IPS-20b (cell line): ENCODE measurements around the gene PNMA6F.
"Not testable (repeated sequence)": the region's sequence is repeated elsewhere in the genome, so short reads cannot be mapped to it uniquely, and the experiment has no call there.

Experiments used
- H3K27ac ChIP-seq: one replicate; pipeline ENCODE4 v1.5.1; 2013; ENCODE audit warnings: low read length
- H3K27me3 ChIP-seq: 2 replicates; pipeline ENCODE4 v1.6.1; 2013; ENCODE audit warnings: mild to moderate bottlenecking, low read length, inconsistent platforms; ENCODE audit not compliant: insufficient read depth
- H3K36me3 ChIP-seq: 2 replicates; pipeline ENCODE4 v1.6.1; 2013; ENCODE audit warnings: low read depth, mild to moderate bottlenecking, inconsistent platforms, low read length, moderate library complexity; ENCODE audit not compliant: insufficient read depth
- H3K4me1 ChIP-seq: 2 replicates; pipeline ENCODE4 v1.6.1; 2013; ENCODE audit warnings: mild to moderate bottlenecking, control low read depth, inconsistent platforms, low read length, moderate library complexity; ENCODE audit not compliant: insufficient read depth
- H3K4me3 ChIP-seq: 2 replicates; pipeline ENCODE4 v1.5.1; 2013; ENCODE audit warnings: mild to moderate bottlenecking, low read length, inconsistent platforms
- H3K9ac ChIP-seq: 2 replicates; pipeline ENCODE4 v1.6.1; 2013; ENCODE audit warnings: low read depth, mild to moderate bottlenecking, inconsistent platforms, low read length, moderate library complexity
- H3K9me3 ChIP-seq: 2 replicates; pipeline ENCODE4 v1.6.1; 2013; ENCODE audit warnings: mild to moderate bottlenecking, low read depth, low read length, inconsistent platforms; ENCODE audit not compliant: insufficient read depth

Gene PNMA6F

DNA sequence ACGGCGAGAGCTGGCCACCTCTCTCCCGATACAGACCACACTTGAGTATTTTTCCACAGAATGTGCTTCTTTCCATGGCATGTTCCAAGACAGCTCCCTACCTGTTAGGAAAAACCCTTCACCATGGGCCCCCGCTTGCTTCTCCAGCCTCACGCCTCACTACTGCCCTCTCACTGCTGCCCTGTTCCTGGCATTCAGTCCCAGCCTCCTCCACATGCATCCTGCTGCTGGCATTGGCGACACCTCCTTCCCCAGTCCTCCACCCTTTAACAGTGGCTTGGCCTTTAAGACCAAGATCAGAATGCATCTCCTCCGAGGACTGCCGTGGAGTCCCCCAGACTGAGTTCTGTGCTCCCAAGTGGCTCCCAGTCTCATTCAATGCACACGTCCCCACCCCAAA is 10.7 kb downstream of the PNMA6F start:
- H3K4me1 ChIP-seq = no peaks in the 10 kb centered on the region
- H3K9me3 ChIP-seq = no peaks in the 10 kb centered on the region
- no peaks in the 10 kb centered on the region for H3K36me3 ChIP-seq
- no peak overlapping the region for H3K4me3 ChIP-seq
- H3K27ac ChIP-seq = no peak overlapping the region
- no peak overlapping the region for H3K9ac ChIP-seq
- no peaks in the 10 kb centered on the region for H3K27me3 ChIP-seq

DNA sequence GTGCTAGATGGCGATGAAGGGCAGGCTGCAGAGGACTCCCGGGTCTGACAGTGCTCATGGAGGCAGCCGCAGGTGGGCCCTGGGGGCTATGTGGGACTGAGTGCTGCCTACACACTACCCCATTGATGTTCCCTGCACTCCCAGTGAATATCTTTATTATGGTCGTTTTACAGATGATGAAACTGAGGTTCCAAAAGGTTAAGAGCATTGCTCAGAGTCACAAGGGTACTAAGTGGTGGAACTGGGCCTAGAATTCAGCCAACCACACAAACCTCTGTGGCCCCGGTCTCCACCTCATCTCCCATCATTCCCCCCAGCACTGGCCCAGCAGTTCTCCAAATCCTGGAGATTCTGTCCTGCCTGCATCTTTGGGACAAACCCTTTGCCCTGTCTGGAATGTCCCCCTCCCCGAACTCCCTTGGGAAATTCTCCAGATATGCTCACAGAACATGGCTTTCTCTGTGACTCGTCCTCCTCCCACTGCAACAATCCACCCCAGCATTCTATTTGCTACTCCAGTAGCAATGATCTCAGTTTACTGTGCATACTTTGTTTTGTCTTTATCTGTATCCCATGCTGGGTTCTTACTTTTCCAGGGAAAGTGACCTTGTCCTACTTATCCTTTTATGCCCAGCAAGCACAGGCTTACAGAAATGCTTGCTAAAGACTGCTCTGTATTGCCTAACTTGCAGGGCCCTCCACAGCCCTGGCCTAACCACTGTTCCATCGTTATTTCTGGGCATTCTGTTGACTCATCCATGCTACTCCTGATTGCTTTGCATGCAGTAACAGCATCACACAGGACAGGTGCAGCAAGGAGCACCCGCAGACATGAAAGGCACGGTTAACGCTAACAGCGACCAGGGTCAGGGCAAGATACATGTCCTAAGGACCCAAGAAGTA is 14.0 kb downstream of the PNMA6F start:
- Histone ChIP-seq H3K4me3 (no peak overlapping the region), H3K27ac (no peak overlapping the region), H3K9me3 (no peaks in the 10 kb centered on the region), H3K9ac (no peak overlapping the region), H3K4me1 (no peaks in the 10 kb centered on the region), H3K36me3 (no peaks in the 10 kb centered on the region), H3K27me3 (no peaks in the 10 kb centered on the region)

- Histone ChIP-seq H3K27me3 (no peaks in the 10 kb centered on the region), H3K4me1 (no peaks in the 10 kb centered on the region), H3K27ac (no peak overlapping the region), H3K9ac (no peak overlapping the region), H3K36me3 (no peaks in the 10 kb centered on the region), H3K9me3 (no peaks in the 10 kb centered on the region), H3K4me3 (no peak overlapping the region)
These were observed 14.9 kb downstream of the PNMA6F start for GRCh38 chrX:153306527-153307115.

- H3K4me3 ChIP-seq = no peak overlapping the region
- H3K9ac ChIP-seq = no peak overlapping the region
- H3K36me3 ChIP-seq = no peaks in the 10 kb centered on the region
- no peaks in the 10 kb centered on the region for H3K27me3 ChIP-seq
- no peak overlapping the region for H3K27ac ChIP-seq
- no peaks in the 10 kb centered on the region for H3K4me1 ChIP-seq
- H3K9me3 ChIP-seq = no peaks in the 10 kb centered on the region
These were observed 15.6 kb downstream of the PNMA6F start for GRCh38 chrX:153305972-153306371.

GRCh38 chrX:153304988-153305736 is 16.4 kb downstream of the PNMA6F start:
- Histone ChIP-seq H3K9ac (no peak overlapping the region), H3K27me3 (no peaks in the 10 kb centered on the region), H3K9me3 (no peaks in the 10 kb centered on the region), H3K4me3 (no peak overlapping the region), H3K4me1 (no peaks in the 10 kb centered on the region), H3K36me3 (no peaks in the 10 kb centered on the region), H3K27ac (no peak overlapping the region)

DNA sequence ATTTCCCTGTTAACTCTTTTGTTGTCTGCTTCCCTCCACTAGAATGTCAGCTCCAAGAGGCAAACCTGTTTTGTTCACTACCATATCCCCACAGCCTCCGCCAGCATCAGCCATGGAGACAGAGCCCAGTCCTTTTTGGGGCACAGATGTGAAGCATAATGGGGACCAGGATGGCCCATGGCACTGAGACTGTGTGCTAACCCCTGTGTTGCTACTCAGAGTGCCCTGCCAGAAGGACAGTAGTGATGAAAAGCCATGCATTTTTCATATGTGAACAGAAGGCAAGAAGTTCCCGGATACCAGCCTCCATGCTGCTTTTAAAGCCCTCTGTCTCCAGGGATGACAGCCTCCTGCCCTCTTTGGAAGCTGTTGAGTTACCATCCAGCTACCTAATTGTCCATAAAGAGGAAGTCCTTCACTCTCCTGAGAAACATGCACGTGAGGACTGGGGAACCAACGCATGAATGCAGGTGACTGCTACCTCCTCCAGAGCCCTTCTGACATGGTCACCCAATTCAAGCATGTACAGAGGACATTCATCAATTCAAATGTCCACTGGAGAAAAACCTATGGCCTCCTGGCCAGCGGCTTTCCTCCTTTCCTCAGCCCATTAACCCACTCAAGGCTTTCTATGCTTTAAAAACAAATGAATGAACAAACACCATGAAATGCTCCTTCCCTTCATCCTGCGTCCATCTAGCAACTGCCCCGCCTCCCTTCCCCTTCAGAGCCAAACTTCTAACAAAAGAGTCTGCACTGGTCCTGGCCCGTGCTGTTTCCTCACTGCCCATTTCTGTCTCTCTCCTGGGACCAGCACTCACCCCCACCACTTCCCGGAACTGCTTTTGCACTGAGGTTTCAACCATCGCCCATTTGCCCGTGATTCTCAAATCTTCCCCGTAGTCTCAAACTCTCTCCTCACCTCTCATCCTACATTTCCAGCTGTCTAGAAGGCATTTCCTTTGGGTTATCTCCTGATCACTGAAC is 18.0 kb downstream of the PNMA6F start:
- H3K36me3 ChIP-seq = no peaks in the 10 kb centered on the region
- no peaks in the 10 kb centered on the region for H3K9me3 ChIP-seq
- H3K27me3 ChIP-seq = no peaks in the 10 kb centered on the region
- no peak overlapping the region for H3K27ac ChIP-seq
- no peak overlapping the region for H3K9ac ChIP-seq
- H3K4me3 ChIP-seq = no peak overlapping the region
- H3K4me1 ChIP-seq = no peaks in the 10 kb centered on the region

- Histone ChIP-seq H3K9ac (no peak overlapping the region), H3K27me3 (no peaks in the 10 kb centered on the region), H3K27ac (no peak overlapping the region), H3K9me3 (no peaks in the 10 kb centered on the region), H3K36me3 (no peaks in the 10 kb centered on the region), H3K4me3 (no peak overlapping the region), H3K4me1 (no peaks in the 10 kb centered on the region)
These were observed 18.8 kb downstream of the PNMA6F start for GRCh38 chrX:153302796-153303195.

- Histone ChIP-seq H3K9ac (no peak overlapping the region), H3K9me3 (no peaks in the 10 kb centered on the region), H3K4me1 (no peaks in the 10 kb centered on the region), H3K27me3 (no peaks in the 10 kb centered on the region), H3K4me3 (no peak overlapping the region), H3K27ac (no peak overlapping the region), H3K36me3 (no peaks in the 10 kb centered on the region)
These were observed 19.8 kb downstream of the PNMA6F start for GRCh38 chrX:153301746-153302145.

GRCh38 chrX:153299855-153300254 is 21.7 kb downstream of the PNMA6F start:
- H3K36me3 ChIP-seq = no peaks in the 10 kb centered on the region
- no peak overlapping the region for H3K27ac ChIP-seq
- no peaks in the 10 kb centered on the region for H3K4me1 ChIP-seq
- H3K9ac ChIP-seq = no peak overlapping the region
- no peaks in the 10 kb centered on the region for H3K9me3 ChIP-seq
- H3K4me3 ChIP-seq = no peak overlapping the region
- H3K27me3 ChIP-seq = no peaks in the 10 kb centered on the region

DNA sequence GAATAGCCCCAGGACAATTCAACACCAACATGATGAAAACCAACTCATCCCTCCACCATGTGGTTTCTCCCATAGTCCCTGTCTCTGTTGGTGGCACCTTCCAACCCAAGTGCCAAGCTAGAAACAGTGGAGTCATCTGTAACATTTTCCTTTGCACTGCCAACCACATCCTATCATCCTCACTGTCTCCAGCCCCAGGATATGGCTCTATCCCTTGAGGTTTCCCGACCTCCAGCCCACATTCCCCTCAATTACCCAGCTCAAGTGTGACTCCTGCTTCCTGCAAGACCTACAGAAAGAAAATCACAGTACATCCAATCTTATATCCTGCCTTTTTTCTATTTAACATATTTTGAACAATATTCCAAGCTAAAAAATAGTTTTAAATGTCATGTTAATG is 24.2 kb downstream of the PNMA6F start:
- H3K36me3 ChIP-seq = no peaks in the 10 kb centered on the region
- no peak overlapping the region for H3K27ac ChIP-seq
- no peak overlapping the region for H3K9ac ChIP-seq
- H3K9me3 ChIP-seq = no peaks in the 10 kb centered on the region
- H3K4me3 ChIP-seq = no peak overlapping the region
- H3K27me3 ChIP-seq = no peaks in the 10 kb centered on the region
- H3K4me1 ChIP-seq = no peaks in the 10 kb centered on the region

DNA sequence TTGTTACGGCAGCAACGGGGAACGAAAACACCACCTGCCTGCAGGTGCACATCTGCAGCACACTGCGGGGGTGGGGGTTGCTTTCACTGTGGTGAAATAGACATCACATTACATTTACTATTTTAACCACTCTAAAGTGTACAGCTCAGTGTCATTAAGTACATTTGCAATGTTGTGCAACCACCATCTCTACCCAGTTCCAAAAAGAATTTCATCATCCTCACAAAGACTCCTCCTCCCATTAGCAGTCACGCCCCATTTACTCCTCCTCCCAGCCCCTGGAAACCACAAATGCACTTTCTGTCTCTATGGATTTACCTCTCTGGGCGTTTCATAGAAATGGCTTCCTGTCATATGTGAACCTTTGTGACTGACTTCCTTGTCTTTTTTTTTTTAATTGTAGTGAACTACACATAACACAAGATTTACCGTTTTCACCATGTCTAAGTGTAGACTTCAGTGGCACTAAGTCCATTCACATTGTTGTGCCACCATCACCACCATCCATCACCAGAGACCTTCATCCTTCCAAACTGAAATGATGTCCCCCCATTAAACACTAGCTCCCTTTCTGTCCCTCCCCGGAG is 28.0 kb downstream of the PNMA6F start:
- H3K9ac ChIP-seq, H3K27me3 ChIP-seq, H3K4me1 ChIP-seq, H3K27ac ChIP-seq, H3K4me3 ChIP-seq, H3K36me3 ChIP-seq, H3K9me3 ChIP-seq: not testable (repeated sequence)
